ENCODE data around the gene ANHX. TPM values are rescaled to one million over a fixed set of nuclear protein-coding genes. Genes with fewer than 3 reads are reported as not detected.

Gene ANHX
- total RNA-seq, 4 donors from 2014 or later, result 0.13 TPM; not detected in 3

- H3K4me1 ChIP-seq, result no peaks in the 10 kb centered on the region
- DNase-seq, result no peak
- H3K27me3 ChIP-seq, result no peaks in the 10 kb centered on the region
- TF ChIP-seq POLR2A (IDR thresholded peaks at IDR 0.05), result no peak
- TF ChIP-seq, protein P1, sequence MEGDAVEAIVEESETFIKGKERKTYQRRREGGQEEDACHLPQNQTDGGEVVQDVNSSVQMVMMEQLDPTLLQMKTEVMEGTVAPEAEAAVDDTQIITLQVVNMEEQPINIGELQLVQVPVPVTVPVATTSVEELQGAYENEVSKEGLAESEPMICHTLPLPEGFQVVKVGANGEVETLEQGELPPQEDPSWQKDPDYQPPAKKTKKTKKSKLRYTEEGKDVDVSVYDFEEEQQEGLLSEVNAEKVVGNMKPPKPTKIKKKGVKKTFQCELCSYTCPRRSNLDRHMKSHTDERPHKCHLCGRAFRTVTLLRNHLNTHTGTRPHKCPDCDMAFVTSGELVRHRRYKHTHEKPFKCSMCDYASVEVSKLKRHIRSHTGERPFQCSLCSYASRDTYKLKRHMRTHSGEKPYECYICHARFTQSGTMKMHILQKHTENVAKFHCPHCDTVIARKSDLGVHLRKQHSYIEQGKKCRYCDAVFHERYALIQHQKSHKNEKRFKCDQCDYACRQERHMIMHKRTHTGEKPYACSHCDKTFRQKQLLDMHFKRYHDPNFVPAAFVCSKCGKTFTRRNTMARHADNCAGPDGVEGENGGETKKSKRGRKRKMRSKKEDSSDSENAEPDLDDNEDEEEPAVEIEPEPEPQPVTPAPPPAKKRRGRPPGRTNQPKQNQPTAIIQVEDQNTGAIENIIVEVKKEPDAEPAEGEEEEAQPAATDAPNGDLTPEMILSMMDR (IDR thresholded peaks at IDR 0.05), result no peak
- 89 to 91% methylated on average over 12 of the region's 12 CpGs for WGBS, 2 donors
- no peaks in the 10 kb centered on the region for H3K9me3 ChIP-seq
- no peak overlapping the region for H3K4me3 ChIP-seq (replicated peaks in 1 of 3)
- H3K27ac ChIP-seq, result no peak overlapping the region
- intact Hi-C loops (cut with DNase I), result no loop called here
- no peaks in the 10 kb centered on the region for H3K36me3 ChIP-seq
Observed at GRCh38 chr12:133236556-133236955, 879 bp upstream of the ANHX start.

GRCh38 chr12:133236144-133236543 is 467 bp upstream of the ANHX start:
- DNase-seq, result no peak
- no peaks in the 10 kb centered on the region for H3K36me3 ChIP-seq
- intact Hi-C loops (cut with DNase I), result no loop called here
- no peaks in the 10 kb centered on the region for H3K9me3 ChIP-seq
- H3K27me3 ChIP-seq, result no peaks in the 10 kb centered on the region
- H3K4me3 ChIP-seq (replicated peaks in 1 of 3), result no peak overlapping the region
- 76% methylated on average over 12 of the region's 44 CpGs; no CpG with 5 or more reads in 1 of the 2 donors for WGBS, 2 donors
- no peak overlapping the region for H3K27ac ChIP-seq
- TF ChIP-seq POLR2A (IDR thresholded peaks at IDR 0.05), result no peak
- TF ChIP-seq, protein P1 (IDR thresholded peaks at IDR 0.05), result no peak
- H3K4me1 ChIP-seq, result no peaks in the 10 kb centered on the region

GRCh38 chr12:133234971-133235370 is 706 bp downstream of the ANHX start:
- no peak for DNase-seq
- no peak overlapping the region for H3K27ac ChIP-seq
- H3K4me1 ChIP-seq, result no peaks in the 10 kb centered on the region
- H3K27me3 ChIP-seq, result no peaks in the 10 kb centered on the region
- intact Hi-C loops (cut with DNase I), result no loop called here
- TF ChIP-seq, protein P1 (IDR thresholded peaks at IDR 0.05), result no peak
- TF ChIP-seq POLR2A (IDR thresholded peaks at IDR 0.05), result no peak
- no peak overlapping the region for H3K4me3 ChIP-seq (replicated peaks in 1 of 3)
- H3K36me3 ChIP-seq, result no peaks in the 10 kb centered on the region
- no peaks in the 10 kb centered on the region for H3K9me3 ChIP-seq
- 60 to 80% methylated on average over 15 to 19 of the region's 20 CpGs for WGBS, 2 donors

DNA sequence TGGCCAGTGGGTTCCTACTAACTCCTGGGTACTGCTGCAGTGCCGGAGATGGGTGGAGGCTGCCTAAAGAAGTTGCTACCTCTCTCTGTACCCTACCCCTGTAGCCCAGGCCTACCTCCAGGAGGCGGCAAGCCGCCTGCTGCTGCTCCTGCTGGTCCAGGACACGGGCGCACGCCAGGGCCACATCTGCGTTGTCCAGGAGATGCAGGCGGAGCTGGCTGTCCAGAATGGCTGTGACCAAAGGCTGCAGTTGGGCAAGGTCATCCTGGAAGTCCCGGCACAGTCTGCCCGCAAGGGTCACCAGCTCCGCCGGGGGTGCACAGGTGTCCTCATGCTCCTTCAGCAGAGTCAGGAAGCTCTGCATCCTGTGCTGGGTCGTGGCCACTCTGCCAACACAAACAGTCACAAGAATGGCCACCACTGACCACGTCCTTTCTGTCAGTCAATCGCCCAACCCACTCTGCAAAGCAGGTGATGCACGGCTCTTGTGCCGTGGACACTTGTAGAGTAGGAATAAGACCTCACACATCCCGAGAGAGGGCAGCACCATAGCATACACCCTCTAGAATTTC is 1.6 kb downstream of the ANHX start:
- no peak for DNase-seq
- intact Hi-C loops (cut with DNase I), result no loop called here
- no peaks in the 10 kb centered on the region for H3K27me3 ChIP-seq
- H3K9me3 ChIP-seq, result no peaks in the 10 kb centered on the region
- no peak for TF ChIP-seq POLR2A (IDR thresholded peaks at IDR 0.05)
- TF ChIP-seq, protein P1 (IDR thresholded peaks at IDR 0.05), result no peak
- WGBS, 2 donors, result 74 to 92% methylated on average over 7 to 8 of the region's 18 CpGs
- no peaks in the 10 kb centered on the region for H3K36me3 ChIP-seq
- no peak overlapping the region for H3K4me3 ChIP-seq (replicated peaks in 1 of 3)
- no peak overlapping the region for H3K27ac ChIP-seq
- H3K4me1 ChIP-seq, result no peaks in the 10 kb centered on the region

DNA sequence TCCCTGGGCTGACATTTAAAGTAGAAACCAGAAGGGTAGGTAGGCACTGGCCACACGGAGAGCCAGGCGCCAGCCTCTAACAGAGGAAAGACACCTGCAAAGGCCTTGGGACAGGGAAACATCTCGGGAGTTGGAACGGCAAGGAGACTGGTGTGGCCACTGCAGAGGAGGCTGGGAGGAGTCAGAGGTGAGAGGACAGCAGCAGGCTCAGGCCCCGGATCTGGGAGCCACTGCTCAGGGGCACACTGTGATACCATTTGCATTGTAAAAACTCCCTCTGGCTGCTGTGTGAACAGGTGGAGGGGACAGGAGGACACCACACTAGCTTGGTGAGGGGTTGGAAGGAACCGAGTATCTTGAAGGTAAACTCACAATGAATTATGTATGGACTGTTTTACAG is 2.7 kb downstream of the ANHX start:
- no peak overlapping the region for H3K4me3 ChIP-seq (replicated peaks in 1 of 3)
- no peaks in the 10 kb centered on the region for H3K36me3 ChIP-seq
- no peaks in the 10 kb centered on the region for H3K9me3 ChIP-seq
- intact Hi-C loops (cut with DNase I), result no loop called here
- H3K27me3 ChIP-seq, result no peaks in the 10 kb centered on the region
- no peak overlapping the region for H3K27ac ChIP-seq
- DNase-seq, result no peak
- 80 to 82% methylated on average over 6 of the region's 6 CpGs for WGBS, 2 donors
- H3K4me1 ChIP-seq, result no peaks in the 10 kb centered on the region
- TF ChIP-seq, protein P1 (IDR thresholded peaks at IDR 0.05), result no peak
- no peak for TF ChIP-seq POLR2A (IDR thresholded peaks at IDR 0.05)
